ENCODE data around the gene KIF21A. TPM values are rescaled to one million over a fixed set of nuclear protein-coding genes. Genes with fewer than 3 reads are reported as not detected.

KIF21A gene
- total RNA-seq, 1 donor = 4.3 TPM

DNA sequence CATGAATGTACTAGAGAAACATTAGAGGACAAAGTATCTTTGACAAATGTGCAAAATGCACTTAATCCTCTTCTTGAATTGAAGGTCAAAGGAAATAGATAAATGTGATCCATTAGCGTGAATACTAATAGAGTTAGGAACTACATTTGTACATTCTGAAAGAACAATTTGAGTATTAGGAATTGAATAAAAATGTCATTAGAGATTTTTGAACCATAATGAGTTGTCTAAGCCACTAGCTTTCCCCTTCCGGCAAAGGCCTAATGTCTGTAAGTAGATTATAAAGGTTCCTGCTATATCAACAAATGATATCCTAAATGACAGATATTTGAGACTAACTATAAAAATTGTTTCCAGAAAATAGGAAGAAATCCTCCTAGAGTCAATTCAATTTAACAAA lies 59.8 kb downstream of the KIF21A start:
- H4K20me1 ChIP-seq (ENCODE audit: insufficient read depth, low read length) = no peaks in the 10 kb centered on the region
- TF ChIP-seq CTCF (IDR thresholded peaks at IDR 0.05; ENCODE audit: extremely low read depth, low read depth, low read length) = no peak
- no peak for DNase-seq (ENCODE audit: insufficient read length, low spot score, missing footprints)
- no peaks in the 10 kb centered on the region for H3K36me3 ChIP-seq (ENCODE audit: insufficient read depth, low read length)
- H3K4me2 ChIP-seq (ENCODE audit: insufficient read depth, low read length) = no peak overlapping the region
- no peaks in the 10 kb centered on the region for H3K27me3 ChIP-seq (ENCODE audit: insufficient read depth, low read length)
- no peak overlapping the region for H2AFZ ChIP-seq (ENCODE audit: low read length)
- H3K9me3 ChIP-seq (ENCODE audit: low read depth, low read length) = no peaks in the 10 kb centered on the region
- no peak overlapping the region for H3K27ac ChIP-seq (ENCODE audit: low read depth, low read length)
- no peak overlapping the region for H3K4me3 ChIP-seq (ENCODE audit: insufficient read depth, low read length)
- H3K4me1 ChIP-seq (ENCODE audit: insufficient read depth, low read length) = no peaks in the 10 kb centered on the region
- H3K79me2 ChIP-seq (ENCODE audit: insufficient read depth, low read length) = no peaks in the 10 kb centered on the region

- no peaks in the 10 kb centered on the region for H3K9me3 ChIP-seq (ENCODE audit: low read depth, low read length)
- H3K79me2 ChIP-seq (ENCODE audit: insufficient read depth, low read length) = no peaks in the 10 kb centered on the region
- no peak overlapping the region for H2AFZ ChIP-seq (ENCODE audit: low read length)
- H3K4me1 ChIP-seq (ENCODE audit: insufficient read depth, low read length) = no peaks in the 10 kb centered on the region
- no peak for DNase-seq (ENCODE audit: insufficient read length, low spot score, missing footprints)
- no peak overlapping the region for H3K27ac ChIP-seq (ENCODE audit: low read depth, low read length)
- H3K36me3 ChIP-seq (ENCODE audit: insufficient read depth, low read length) = no peaks in the 10 kb centered on the region
- H4K20me1 ChIP-seq (ENCODE audit: insufficient read depth, low read length) = no peaks in the 10 kb centered on the region
- no peak overlapping the region for H3K4me2 ChIP-seq (ENCODE audit: insufficient read depth, low read length)
- H3K4me3 ChIP-seq (ENCODE audit: insufficient read depth, low read length) = no peak overlapping the region
- H3K27me3 ChIP-seq (ENCODE audit: insufficient read depth, low read length) = no peaks in the 10 kb centered on the region
- TF ChIP-seq CTCF (IDR thresholded peaks at IDR 0.05; ENCODE audit: extremely low read depth, low read depth, low read length) = no peak
Observed at GRCh38 chr12:39380090-39380489, 62.8 kb downstream of the KIF21A start.

DNA sequence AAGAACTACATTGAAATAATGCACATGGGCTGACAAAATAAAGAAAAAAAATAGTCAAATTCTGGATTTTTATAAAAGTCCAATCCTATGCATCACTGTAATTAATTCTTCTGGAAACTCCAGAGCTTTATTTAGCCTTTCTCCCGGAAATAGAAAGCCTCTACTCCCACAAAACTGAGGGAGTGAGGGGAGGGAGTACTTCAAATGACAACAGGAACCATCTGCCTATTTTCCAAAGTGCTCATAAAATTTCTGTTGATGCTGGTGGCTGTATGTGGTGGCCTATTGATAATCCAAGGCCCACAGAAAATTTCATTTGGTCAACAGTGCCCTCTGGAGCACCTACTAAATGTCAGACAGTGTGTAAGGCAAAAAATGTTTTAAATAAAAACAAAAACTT lies 64.6 kb downstream of the KIF21A start:
- Histone ChIP-seq H3K4me1 (ENCODE audit: insufficient read depth, low read length) (no peaks in the 10 kb centered on the region), H3K4me3 (ENCODE audit: insufficient read depth, low read length) (no peak overlapping the region), H3K27me3 (ENCODE audit: insufficient read depth, low read length) (no peaks in the 10 kb centered on the region), H2AFZ (ENCODE audit: low read length) (no peak overlapping the region), H3K36me3 (ENCODE audit: insufficient read depth, low read length) (no peaks in the 10 kb centered on the region), H3K9me3 (ENCODE audit: low read depth, low read length) (no peaks in the 10 kb centered on the region), H3K4me2 (ENCODE audit: insufficient read depth, low read length) (no peak overlapping the region), H4K20me1 (ENCODE audit: insufficient read depth, low read length) (no peaks in the 10 kb centered on the region), H3K27ac (ENCODE audit: low read depth, low read length) (no peak overlapping the region), H3K79me2 (ENCODE audit: insufficient read depth, low read length) (no peaks in the 10 kb centered on the region)
- no peak for TF ChIP-seq CTCF (IDR thresholded peaks at IDR 0.05; ENCODE audit: extremely low read depth, low read depth, low read length)
- no peak for DNase-seq (ENCODE audit: insufficient read length, low spot score, missing footprints)

GRCh38 chr12:39375206-39375808 lies 67.6 kb downstream of the KIF21A start:
- no peaks in the 10 kb centered on the region for H3K27me3 ChIP-seq (ENCODE audit: insufficient read depth, low read length)
- no peaks in the 10 kb centered on the region for H3K9me3 ChIP-seq (ENCODE audit: low read depth, low read length)
- H3K4me3 ChIP-seq (ENCODE audit: insufficient read depth, low read length) = no peak overlapping the region
- H3K79me2 ChIP-seq (ENCODE audit: insufficient read depth, low read length) = no peaks in the 10 kb centered on the region
- H4K20me1 ChIP-seq (ENCODE audit: insufficient read depth, low read length) = no peaks in the 10 kb centered on the region
- no peak overlapping the region for H3K27ac ChIP-seq (ENCODE audit: low read depth, low read length)
- TF ChIP-seq CTCF (IDR thresholded peaks at IDR 0.05; ENCODE audit: extremely low read depth, low read depth, low read length) = no peak
- no peaks in the 10 kb centered on the region for H3K4me1 ChIP-seq (ENCODE audit: insufficient read depth, low read length)
- H3K36me3 ChIP-seq (ENCODE audit: insufficient read depth, low read length) = no peaks in the 10 kb centered on the region
- no peak overlapping the region for H3K4me2 ChIP-seq (ENCODE audit: insufficient read depth, low read length)
- DNase-seq (ENCODE audit: insufficient read length, low spot score, missing footprints) = no peak
- H2AFZ ChIP-seq (ENCODE audit: low read length) = no peak overlapping the region

Measured in osteoblast (primary cell).